HG03025 (cell line): ENCODE measurements around the gene MAGI3.
"Not testable (repeated sequence)": the region's sequence is repeated elsewhere in the genome, so short reads cannot be mapped to it uniquely, and the experiment has no call there.

Experiments used
- ATAC-seq: cut with Tn5 transposase; IDR thresholded peaks from one replicate; pipeline ENCODE4 v1.9.1; 2021; ENCODE audit warnings: mild to moderate bottlenecking, moderate library complexity; ENCODE audit not compliant: unreplicated experiment, low FRiP score

Gene MAGI3

DNA sequence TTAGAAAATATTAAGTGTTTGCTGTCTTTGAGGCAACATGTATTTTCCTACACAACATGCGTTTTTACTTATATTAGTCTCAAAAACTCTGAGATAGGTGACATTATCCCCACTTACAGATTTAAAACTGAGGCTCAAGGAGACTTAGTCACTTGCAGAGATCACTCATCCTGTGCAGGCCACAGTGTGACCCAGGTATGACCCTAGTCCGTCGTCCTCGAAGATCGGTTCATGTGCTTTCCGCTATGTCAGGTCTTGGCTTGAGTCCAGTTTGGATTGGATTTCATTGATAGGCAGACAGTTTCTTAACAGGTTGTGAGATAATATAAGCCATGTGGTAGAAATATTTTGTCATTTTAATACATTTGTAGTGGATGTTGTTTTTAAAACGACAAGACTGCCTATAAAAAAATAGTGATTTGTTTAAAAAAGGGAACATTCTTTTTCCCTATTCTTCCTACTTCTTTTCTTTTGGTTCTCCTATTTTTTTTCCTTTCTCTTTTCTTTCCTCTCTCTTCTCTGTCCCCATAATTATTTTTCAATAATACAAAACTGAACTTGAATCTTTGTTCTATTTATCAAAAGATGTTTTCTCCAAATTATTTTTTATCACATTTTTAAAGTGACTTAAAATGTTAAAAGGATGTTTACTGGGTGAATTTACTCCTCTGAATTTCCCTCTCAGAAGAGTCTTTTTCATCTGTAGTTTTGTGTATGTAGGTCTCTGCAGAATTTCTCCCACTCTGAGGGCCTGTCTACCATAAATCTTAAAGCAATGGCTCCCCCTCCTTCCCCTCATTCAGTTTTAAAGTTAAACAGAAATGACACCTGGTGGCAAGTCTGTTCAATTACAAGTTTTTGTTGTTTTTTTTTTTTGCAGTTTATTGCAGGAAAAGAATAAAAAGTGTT lies 287.2 kb downstream of the MAGI3 start:
- ATAC-seq: no peak

DNA sequence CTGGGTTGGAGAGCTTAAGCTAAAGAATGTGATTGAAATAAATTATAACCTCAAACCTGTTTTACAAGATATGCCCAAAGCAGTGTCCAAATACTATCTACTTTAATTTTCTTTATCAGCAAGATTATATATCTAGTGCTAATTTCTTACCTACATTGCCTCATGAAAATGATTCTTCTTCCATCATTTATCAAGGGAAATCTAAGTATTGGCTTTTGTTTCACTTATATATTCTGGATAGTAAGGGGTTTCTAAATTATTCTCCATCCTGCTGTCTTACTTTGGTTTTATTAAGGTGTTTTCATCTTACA lies 287.8 kb downstream of the MAGI3 start:
- no peak for ATAC-seq

DNA sequence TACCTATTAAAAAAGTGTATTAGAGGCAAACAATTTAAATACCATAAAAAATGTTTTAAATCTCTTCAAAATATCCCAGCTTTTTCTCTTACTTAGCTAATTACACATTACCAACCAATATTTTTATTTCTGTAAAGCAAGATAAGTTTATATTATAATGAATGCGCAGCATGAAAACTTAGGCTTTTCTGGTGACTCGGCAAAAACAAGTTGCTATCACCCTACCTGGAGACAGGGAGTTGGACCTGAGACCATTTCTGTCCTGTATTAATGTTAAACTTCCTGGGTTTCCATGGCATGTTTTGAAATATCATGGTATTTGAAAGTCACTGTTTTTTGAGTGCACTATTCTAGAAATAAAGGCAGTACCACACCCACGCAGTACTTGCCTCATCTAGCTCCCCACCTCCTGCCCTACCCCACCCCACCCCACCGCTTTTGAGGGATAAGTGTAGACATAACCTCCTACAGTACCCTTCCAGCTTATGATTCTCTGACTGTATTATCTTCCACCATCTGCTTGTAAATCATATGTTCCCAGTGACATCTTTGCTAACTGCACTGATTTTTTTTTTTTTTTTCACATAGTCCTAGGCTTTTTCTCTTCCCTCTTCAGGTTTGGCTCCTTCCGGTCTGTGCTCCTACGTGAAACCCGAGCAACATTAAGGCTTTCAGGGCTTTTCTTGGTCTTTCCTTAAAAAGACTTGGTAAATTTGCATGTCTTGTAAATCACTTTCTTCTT lies 291.5 kb downstream of the MAGI3 start:
- no peak for ATAC-seq

GRCh38 chr1:113683384-113684152 lies 293.3 kb downstream of the MAGI3 start:
- ATAC-seq: no peak

GRCh38 chr1:113684153-113684541 lies 293.8 kb downstream of the MAGI3 start:
- no peak for ATAC-seq

- ATAC-seq: no peak
These were observed 296.7 kb downstream of the MAGI3 start for GRCh38 chr1:113686891-113687618.

DNA sequence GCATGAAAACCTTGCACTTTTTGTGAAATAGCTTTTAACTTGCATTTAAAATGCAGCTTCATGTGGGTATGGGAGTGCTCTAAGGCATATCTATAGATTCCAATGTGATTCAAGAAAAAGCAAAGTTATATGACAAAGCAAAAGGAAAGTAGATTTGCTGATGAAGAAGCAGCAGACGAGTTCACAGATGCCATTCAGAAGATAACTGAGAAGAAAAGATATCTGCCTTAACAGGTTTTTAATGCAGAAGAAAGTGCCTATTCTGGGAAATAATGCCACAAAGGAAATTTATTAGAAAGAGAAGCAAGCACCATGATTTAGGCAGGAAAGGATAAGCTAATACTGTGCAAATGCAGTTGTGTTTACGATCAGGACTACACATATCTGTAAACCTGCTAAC lies 300.9 kb downstream of the MAGI3 start:
- ATAC-seq: no peak

GRCh38 chr1:113692342-113692741 lies 302.0 kb downstream of the MAGI3 start:
- ATAC-seq: no peak

- ATAC-seq: no peak
These were observed 302.6 kb downstream of the MAGI3 start for GRCh38 chr1:113692824-113693431.

DNA sequence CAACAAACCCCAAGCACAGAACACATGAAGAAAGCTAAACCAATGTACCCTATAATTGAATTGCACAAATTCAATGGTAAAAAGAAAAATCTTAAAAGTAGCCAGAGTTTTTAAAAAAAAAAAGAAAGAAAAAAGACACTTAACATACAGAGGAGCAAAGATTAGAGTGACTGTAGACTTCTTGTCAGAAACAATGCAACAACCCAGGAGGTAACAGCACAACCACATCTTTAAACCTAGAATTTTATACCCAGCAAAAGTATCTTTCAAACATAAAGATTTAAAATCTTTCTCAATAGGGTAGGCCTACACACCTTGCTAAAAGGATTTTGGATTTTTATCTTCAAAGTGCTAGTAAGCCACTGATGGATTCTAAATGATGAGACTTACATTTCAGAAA lies 304.6 kb downstream of the MAGI3 start:
- no peak for ATAC-seq

GRCh38 chr1:113701429-113701828 lies 311.1 kb downstream of the MAGI3 start:
- no peak for ATAC-seq

DNA sequence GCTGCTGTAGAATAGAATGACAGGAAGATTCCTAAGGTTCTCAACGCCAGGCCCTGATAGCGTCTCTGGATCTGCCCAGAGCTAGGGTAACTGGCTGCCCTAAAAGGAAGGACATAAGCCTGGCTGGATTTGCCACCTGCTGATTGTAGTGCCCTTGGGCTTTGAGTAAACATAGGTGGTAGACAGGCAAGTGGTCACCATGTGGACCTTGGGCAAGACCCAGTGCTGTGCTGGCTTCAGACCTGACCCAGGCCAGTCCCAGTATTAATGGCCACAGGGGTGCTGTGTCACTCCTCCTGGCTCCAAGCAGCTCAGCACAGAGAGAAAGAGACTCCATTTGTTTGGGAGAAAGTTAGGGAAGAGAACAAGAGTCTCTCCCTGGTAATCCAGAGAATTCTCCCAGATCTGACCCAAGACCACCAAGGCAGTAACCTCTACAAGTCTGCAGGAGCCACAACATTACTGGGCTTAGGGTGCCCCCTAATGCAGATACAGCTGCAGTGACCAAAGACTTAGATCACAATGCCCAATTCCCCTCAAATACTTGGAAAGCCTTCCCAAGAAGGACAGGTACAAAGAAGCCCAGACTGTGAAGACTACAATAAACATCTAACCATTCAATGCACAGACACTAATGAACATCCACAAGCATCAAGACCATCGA lies 324.4 kb downstream of the MAGI3 start:
- no peak for ATAC-seq

DNA sequence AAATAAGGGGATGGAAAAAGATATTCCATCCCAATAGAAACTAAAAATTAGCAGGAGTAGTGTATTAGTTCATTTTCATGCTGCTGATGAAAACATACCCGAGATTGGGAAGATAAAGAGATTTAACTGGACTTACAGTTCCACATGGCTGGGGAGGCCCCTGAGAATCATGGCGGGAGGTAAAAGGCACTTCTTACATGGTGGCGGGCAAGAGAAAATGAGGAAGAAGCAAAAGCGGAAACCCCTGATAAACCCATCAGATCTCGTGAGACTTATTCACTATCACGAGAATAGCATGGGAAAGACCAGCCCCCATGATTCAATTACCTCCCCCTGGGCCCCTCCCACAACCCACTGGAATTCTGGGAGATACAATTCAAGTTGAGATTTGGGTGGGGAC lies 327.2 kb downstream of the MAGI3 start:
- ATAC-seq: not testable (repeated sequence)

DNA sequence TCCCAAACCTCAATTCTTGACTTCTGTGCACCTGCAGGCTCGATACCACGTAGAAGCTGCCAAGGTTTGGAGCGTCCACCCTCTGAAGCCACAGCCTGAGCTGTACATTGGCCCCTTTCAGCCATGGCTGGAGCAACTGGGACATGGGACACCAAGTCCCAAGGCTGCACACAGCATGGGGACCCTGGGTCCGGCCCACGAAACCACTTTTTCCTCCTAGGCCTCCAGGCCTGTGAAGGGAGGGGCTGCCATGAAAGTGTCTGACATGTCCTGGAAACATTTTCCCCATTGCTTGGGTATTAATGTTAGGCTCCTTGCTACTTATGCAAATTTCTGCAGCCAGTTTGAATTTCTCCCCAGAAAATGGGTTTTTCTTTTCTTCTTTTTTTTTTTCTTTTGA lies 328.3 kb downstream of the MAGI3 start:
- not testable (repeated sequence) for ATAC-seq

GRCh38 chr1:113721010-113721409 lies 330.7 kb downstream of the MAGI3 start:
- no peak for ATAC-seq

DNA sequence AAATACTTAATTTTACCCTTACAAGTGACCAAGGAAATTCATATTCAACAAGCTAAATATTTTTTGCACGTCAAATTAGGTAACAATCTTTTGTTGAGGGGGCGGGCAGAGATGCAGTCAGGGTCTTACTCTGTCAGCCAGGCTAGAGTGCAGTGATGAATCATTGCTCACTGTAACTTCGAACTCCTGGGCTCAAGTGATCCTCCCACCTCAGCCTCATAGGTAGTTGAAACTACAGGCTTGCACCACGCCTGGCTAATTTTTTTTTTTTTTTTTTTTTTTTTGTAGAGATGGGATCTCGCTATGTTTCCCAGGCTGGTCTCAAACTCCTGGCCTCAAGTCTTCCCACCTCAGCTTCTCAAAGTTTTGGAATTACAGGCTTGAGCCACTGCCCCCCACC lies 342.5 kb downstream of the MAGI3 start:
- ATAC-seq: no peak

GRCh38 chr1:113734357-113735055 lies 344.2 kb downstream of the MAGI3 start:
- ATAC-seq: no peak
